Liver (tissue), 9 donors: Measurements from ENCODE around the gene NPC2. TPM values are rescaled to one million over a fixed set of nuclear protein-coding genes. Genes with fewer than 3 reads are reported as not detected.

Source experiments
- DNase-seq: peaks from one replicate; pipeline ENCODE4 v3.0.0-alpha.2; 2017; ENCODE audit warnings: low spot score
- H3K27ac ChIP-seq, 2 donors: one replicate each; pipeline ENCODE4 v1.7.0; 2013; ENCODE audit warnings: inconsistent platforms in 2 of 2, low read length in 2 of 2, control low read depth in 1 of 2, low read depth in 1 of 2, mild to moderate bottlenecking in 1 of 2
- H3K27me3 ChIP-seq, 4 donors: one replicate each; pipeline versions ENCODE4 v1.6.1 to v1.7.0; 2013; ENCODE audit warnings: low read length in 3 of 4, inconsistent platforms in 1 of 4, mild to moderate bottlenecking in 1 of 4, moderate library complexity in 1 of 4; ENCODE audit not compliant: control insufficient read depth in 4 of 4, insufficient read depth in 4 of 4
- H3K36me3 ChIP-seq, 4 donors: one replicate each; pipeline versions ENCODE4 v1.6.1 to v1.7.0; 2013; ENCODE audit warnings: low read length in 3 of 4, mild to moderate bottlenecking in 3 of 4, low read depth in 1 of 4, moderate library complexity in 1 of 4; ENCODE audit not compliant: control insufficient read depth in 4 of 4, insufficient read depth in 3 of 4
- H3K4me1 ChIP-seq, 4 donors: one replicate each; pipeline versions ENCODE4 v1.6.1 to v1.7.0; 2013; ENCODE audit warnings: low read length in 3 of 4, mild to moderate bottlenecking in 3 of 4, moderate library complexity in 1 of 4; ENCODE audit not compliant: control insufficient read depth in 4 of 4, insufficient read depth in 4 of 4
- H3K4me3 ChIP-seq, 3 donors: one replicate each; pipeline versions ENCODE4 v1.6.1 to v1.7.0; 2013; ENCODE audit warnings: low read length in 3 of 3, control low read depth in 1 of 3, low read depth in 1 of 3, mild to moderate bottlenecking in 1 of 3
- H3K9ac ChIP-seq, 2 donors: one replicate each; pipeline ENCODE4 v1.7.0; 2013; ENCODE audit warnings: low read length in 2 of 2, mild to moderate bottlenecking in 2 of 2, moderate library complexity in 2 of 2, control low read depth in 1 of 2, low read depth in 1 of 2
- H3K9me3 ChIP-seq, 4 donors: one replicate each; pipeline versions ENCODE4 v1.6.1 to v1.7.0; 2013; ENCODE audit warnings: low read length in 3 of 4; ENCODE audit not compliant: control insufficient read depth in 4 of 4
- EGR1 ChIP-seq, 2 donors: IDR thresholded peaks; 2 replicates each; pipeline ENCODE4 v1.6.1; 2016 to 2018; ENCODE audit warnings: antibody characterized with exemption in 2 of 2, low read depth in 2 of 2
- FOXA1 ChIP-seq: IDR thresholded peaks from 2 replicates; pipeline ENCODE4 v1.6.1; 2016; ENCODE audit warnings: antibody characterized with exemption
- HNF4A ChIP-seq, 2 donors: conservative IDR thresholded peaks; 2 replicates each; pipeline ENCODE4 v1.6.1; 2016; ENCODE audit warnings: antibody characterized with exemption in 2 of 2, mild to moderate bottlenecking in 2 of 2
- HNF4G ChIP-seq: IDR thresholded peaks from 2 replicates; pipeline ENCODE4 v1.6.1; 2016; ENCODE audit warnings: antibody characterized with exemption
- JUND ChIP-seq, 2 donors: IDR thresholded peaks; 2 replicates each; pipeline ENCODE4 v1.6.1; 2016; ENCODE audit warnings: antibody characterized with exemption in 2 of 2
- RAD21 ChIP-seq, 2 donors: IDR thresholded peaks; 2 replicates each; pipeline ENCODE4 v1.6.1; 2016; ENCODE audit warnings: antibody characterized with exemption in 2 of 2, mild to moderate bottlenecking in 2 of 2
- RXRA ChIP-seq, 2 donors: IDR thresholded peaks; 2 replicates each; pipeline ENCODE4 v1.6.1; 2017 to 2018; ENCODE audit warnings: antibody characterized with exemption in 2 of 2, mild to moderate bottlenecking in 1 of 2
- TAF1 ChIP-seq: conservative IDR thresholded peaks from 2 replicates; pipeline ENCODE4 v1.6.1; 2016; ENCODE audit warnings: antibody characterized with exemption, mild to moderate bottlenecking
- YY1 ChIP-seq: IDR thresholded peaks from 2 replicates; pipeline ENCODE4 v1.6.1; 2016; ENCODE audit warnings: antibody characterized with exemption, mild to moderate bottlenecking
- WGBS: extraction: QIAGEN DNeasy Blood & Tissue Kit; methylation state at CpG from one replicate; pipeline ENCODE4 v1.1.7; 2013; 5-methylcytosine and 5-hydroxymethylcytosine counted together
- polyA plus RNA-seq, 2 donors: library from polyadenylated mRNA; stranded (reverse) in 1 of 2; unstranded in 1 of 2; fragments of 200-250 nt in 1 of 2; fragments of >200 nt in 1 of 2; fragmentation: Nextera tagmentation in 1 of 2; extraction: Ambion mirVana in 1 of 2; gene quantifications; one replicate each; pipeline versions ENCODE4 v1.2.1 to v1.2.3, GENCODE V29; 2013 to 2015
- total RNA-seq, 2 donors: library from RNA; depleted of rRNA; stranded (reverse); fragments of >200 nt; gene quantifications; one replicate each; pipeline ENCODE4 v1.2.3, GENCODE V29; 2014
- TF ChIP-seq, protein P1 (sequence below): fragments of 150-350 bp; IDR thresholded peaks from 2 replicates; pipeline ENCODE4 v1.5.1; 2017; ENCODE audit warnings: improper control_type of control experiment, low read depth, low read length; ENCODE audit not compliant: missing input control
- TF ChIP-seq, protein P2 (sequence below): IDR thresholded peaks from 2 replicates; pipeline ENCODE4 v1.6.1; 2016; ENCODE audit warnings: antibody characterized with exemption
- TF ChIP-seq, protein P3 (sequence below): IDR thresholded peaks from 2 replicates; pipeline ENCODE4 v1.6.1; 2016; ENCODE audit warnings: antibody characterized with exemption
- TF ChIP-seq, protein P4 (sequence below): IDR thresholded peaks from 2 replicates; pipeline ENCODE4 v1.6.1; 2016; ENCODE audit warnings: antibody characterized with exemption, mild to moderate bottlenecking
- donor health status: healthy.
- donor health status: healthy.
- donor health status: healthy.
- donor health status: healthy.
- donor health status: healthy.

Gene NPC2
- total and polyA plus RNA-seq, 4 donors, result 69.7 to 133 (median 105) TPM

DNA sequence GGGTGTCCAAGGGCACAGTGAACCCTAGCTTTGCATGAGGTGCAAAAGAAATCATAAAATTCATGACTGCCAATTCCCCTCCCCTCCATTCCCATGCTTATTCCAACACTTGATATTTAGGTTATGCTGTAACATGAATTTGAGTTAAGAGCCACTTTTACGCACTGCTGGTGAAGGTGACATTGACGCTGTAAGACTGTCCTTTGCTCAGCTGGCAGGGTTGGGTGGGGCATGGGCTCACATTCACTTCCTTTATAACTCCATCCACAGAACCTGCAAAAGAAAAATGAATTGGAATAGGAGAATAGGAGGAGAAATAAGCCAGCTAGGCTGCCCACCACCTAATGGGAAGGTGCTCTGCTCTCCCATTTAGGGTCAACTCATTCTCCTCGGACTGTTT is 6.9 kb downstream of the NPC2 start:
- no peaks in the 10 kb centered on the region for H3K4me1 ChIP-seq
- H3K36me3 ChIP-seq, result peaks cover 0 to 18% (median 8%) of the 10 kb centered on the region in 4 donors

DNA sequence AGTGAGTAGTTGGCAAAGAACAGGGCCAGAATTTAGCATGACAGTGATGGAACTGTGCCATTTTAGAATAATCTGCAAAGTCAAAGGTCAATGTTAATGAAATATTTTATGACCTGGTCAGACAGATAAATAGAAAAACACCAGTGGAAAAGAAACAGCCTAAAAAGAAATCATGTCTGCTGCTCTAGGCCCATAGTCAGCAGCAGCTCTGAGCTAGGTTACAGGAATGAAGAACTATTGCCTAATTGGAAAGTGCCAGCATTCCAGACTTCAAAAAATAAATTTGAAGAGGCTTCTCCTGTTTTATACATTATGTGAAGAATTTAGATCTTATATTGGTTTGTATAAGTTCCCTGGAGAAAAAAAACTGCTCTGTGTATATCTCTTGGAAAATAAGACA is 9.8 kb downstream of the NPC2 start:
- TF ChIP-seq, protein P1, sequence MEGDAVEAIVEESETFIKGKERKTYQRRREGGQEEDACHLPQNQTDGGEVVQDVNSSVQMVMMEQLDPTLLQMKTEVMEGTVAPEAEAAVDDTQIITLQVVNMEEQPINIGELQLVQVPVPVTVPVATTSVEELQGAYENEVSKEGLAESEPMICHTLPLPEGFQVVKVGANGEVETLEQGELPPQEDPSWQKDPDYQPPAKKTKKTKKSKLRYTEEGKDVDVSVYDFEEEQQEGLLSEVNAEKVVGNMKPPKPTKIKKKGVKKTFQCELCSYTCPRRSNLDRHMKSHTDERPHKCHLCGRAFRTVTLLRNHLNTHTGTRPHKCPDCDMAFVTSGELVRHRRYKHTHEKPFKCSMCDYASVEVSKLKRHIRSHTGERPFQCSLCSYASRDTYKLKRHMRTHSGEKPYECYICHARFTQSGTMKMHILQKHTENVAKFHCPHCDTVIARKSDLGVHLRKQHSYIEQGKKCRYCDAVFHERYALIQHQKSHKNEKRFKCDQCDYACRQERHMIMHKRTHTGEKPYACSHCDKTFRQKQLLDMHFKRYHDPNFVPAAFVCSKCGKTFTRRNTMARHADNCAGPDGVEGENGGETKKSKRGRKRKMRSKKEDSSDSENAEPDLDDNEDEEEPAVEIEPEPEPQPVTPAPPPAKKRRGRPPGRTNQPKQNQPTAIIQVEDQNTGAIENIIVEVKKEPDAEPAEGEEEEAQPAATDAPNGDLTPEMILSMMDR, result no peak
- TF ChIP-seq EGR1 (IDR thresholded peaks at IDR 0.05; ENCODE audit: low read depth in 2 of 2), result no peak
- no peak for TF ChIP-seq FOXA1
- H3K4me1 ChIP-seq, result no peaks in the 10 kb centered on the region
- H3K27ac ChIP-seq, result no peak overlapping the region
- DNase-seq, result no peak
- no peaks in the 10 kb centered on the region for H3K9me3 ChIP-seq
- H3K27me3 ChIP-seq, result no peaks in the 10 kb centered on the region
- H3K4me3 ChIP-seq, result no peak overlapping the region
- no peak overlapping the region for H3K9ac ChIP-seq
- peaks cover 7 to 33% (median 18%) of the 10 kb centered on the region in 4 donors for H3K36me3 ChIP-seq

More for the DNA sequence above, 6.9 kb downstream of the NPC2 start:
- WGBS, result 94% methylated on average over 3 of the region's 3 CpGs
- H3K27me3 ChIP-seq, result no peaks in the 10 kb centered on the region
- no peak overlapping the region for H3K27ac ChIP-seq
- no peak for DNase-seq
- H3K9me3 ChIP-seq, result no peaks in the 10 kb centered on the region
- TF ChIP-seq JUND (IDR thresholded peaks at IDR 0.05) (no peak), EGR1 (IDR thresholded peaks at IDR 0.05; ENCODE audit: low read depth in 2 of 2) (no peak), YY1 (no peak), RAD21 (IDR thresholded peaks at IDR 0.05) (no peak), HNF4G (no peak), HNF4A (conservative IDR thresholded peaks at IDR 0.05) (no peak), RXRA (IDR thresholded peaks at IDR 0.05) (no peak)
- TF ChIP-seq, protein P2, sequence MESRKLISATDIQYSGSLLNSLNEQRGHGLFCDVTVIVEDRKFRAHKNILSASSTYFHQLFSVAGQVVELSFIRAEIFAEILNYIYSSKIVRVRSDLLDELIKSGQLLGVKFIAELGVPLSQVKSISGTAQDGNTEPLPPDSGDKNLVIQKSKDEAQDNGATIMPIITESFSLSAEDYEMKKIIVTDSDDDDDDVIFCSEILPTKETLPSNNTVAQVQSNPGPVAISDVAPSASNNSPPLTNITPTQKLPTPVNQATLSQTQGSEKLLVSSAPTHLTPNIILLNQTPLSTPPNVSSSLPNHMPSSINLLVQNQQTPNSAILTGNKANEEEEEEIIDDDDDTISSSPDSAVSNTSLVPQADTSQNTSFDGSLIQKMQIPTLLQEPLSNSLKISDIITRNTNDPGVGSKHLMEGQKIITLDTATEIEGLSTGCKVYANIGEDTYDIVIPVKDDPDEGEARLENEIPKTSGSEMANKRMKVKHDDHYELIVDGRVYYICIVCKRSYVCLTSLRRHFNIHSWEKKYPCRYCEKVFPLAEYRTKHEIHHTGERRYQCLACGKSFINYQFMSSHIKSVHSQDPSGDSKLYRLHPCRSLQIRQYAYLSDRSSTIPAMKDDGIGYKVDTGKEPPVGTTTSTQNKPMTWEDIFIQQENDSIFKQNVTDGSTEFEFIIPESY, result no peak
- TF ChIP-seq, protein P3, sequence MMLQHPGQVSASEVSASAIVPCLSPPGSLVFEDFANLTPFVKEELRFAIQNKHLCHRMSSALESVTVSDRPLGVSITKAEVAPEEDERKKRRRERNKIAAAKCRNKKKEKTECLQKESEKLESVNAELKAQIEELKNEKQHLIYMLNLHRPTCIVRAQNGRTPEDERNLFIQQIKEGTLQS, result no peak
- TF ChIP-seq, protein P1, result no peak
- H3K9ac ChIP-seq, result no peak overlapping the region
- H3K4me3 ChIP-seq, result no peak overlapping the region

DNA sequence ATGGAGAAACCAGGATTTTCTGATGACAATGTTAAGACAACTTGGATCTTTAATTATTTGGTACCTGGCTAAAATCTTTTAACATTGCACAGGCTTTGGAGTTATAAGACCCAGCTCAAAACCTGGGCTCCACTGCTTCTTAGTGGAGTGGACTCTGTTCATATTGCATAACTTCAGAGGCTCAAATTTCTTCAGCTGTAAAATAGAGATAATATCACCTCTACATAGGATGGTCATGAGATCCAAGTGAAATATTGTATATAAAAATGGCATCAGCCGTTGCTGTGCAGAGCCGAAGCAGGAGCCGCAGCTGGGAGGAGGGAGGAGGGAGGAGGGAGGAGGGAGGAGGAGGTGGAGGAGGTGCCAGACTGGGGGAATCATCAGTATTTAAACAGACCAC is 10.5 kb downstream of the NPC2 start:
- Histone ChIP-seq H3K27ac (no peak overlapping the region), H3K9ac (no peak overlapping the region), H3K4me3 (no peak overlapping the region), H3K27me3 (no peaks in the 10 kb centered on the region), H3K36me3 (peaks cover 7 to 33% (median 18%) of the 10 kb centered on the region in 4 donors), H3K9me3 (no peaks in the 10 kb centered on the region), H3K4me1 (no peaks in the 10 kb centered on the region)
- DNase-seq, result no peak
- TF ChIP-seq TAF1, result no peak
- TF ChIP-seq FOXA1, result no peak
- TF ChIP-seq, protein P2, result no peak
- TF ChIP-seq, protein P4, sequence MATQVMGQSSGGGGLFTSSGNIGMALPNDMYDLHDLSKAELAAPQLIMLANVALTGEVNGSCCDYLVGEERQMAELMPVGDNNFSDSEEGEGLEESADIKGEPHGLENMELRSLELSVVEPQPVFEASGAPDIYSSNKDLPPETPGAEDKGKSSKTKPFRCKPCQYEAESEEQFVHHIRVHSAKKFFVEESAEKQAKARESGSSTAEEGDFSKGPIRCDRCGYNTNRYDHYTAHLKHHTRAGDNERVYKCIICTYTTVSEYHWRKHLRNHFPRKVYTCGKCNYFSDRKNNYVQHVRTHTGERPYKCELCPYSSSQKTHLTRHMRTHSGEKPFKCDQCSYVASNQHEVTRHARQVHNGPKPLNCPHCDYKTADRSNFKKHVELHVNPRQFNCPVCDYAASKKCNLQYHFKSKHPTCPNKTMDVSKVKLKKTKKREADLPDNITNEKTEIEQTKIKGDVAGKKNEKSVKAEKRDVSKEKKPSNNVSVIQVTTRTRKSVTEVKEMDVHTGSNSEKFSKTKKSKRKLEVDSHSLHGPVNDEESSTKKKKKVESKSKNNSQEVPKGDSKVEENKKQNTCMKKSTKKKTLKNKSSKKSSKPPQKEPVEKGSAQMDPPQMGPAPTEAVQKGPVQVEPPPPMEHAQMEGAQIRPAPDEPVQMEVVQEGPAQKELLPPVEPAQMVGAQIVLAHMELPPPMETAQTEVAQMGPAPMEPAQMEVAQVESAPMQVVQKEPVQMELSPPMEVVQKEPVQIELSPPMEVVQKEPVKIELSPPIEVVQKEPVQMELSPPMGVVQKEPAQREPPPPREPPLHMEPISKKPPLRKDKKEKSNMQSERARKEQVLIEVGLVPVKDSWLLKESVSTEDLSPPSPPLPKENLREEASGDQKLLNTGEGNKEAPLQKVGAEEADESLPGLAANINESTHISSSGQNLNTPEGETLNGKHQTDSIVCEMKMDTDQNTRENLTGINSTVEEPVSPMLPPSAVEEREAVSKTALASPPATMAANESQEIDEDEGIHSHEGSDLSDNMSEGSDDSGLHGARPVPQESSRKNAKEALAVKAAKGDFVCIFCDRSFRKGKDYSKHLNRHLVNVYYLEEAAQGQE, result no peak
- 88% methylated on average over 3 of the region's 3 CpGs for WGBS
